Ishikawa (cell line): Measurements from ENCODE around the gene SH3BP2.

Source experiments
- FOXM1 ChIP-seq: IDR thresholded peaks from 2 replicates; pipeline ENCODE4 v1.6.1; 2012; ENCODE audit warnings: low read depth, borderline replicate concordance
- TCF12 ChIP-seq: IDR thresholded peaks from 2 replicates; pipeline ENCODE4 v1.6.1; 2012; ENCODE audit warnings: low read depth
- YY1 ChIP-seq: IDR thresholded peaks from 2 replicates; pipeline ENCODE4 v1.6.1; 2012; ENCODE audit warnings: low read depth

DNA sequence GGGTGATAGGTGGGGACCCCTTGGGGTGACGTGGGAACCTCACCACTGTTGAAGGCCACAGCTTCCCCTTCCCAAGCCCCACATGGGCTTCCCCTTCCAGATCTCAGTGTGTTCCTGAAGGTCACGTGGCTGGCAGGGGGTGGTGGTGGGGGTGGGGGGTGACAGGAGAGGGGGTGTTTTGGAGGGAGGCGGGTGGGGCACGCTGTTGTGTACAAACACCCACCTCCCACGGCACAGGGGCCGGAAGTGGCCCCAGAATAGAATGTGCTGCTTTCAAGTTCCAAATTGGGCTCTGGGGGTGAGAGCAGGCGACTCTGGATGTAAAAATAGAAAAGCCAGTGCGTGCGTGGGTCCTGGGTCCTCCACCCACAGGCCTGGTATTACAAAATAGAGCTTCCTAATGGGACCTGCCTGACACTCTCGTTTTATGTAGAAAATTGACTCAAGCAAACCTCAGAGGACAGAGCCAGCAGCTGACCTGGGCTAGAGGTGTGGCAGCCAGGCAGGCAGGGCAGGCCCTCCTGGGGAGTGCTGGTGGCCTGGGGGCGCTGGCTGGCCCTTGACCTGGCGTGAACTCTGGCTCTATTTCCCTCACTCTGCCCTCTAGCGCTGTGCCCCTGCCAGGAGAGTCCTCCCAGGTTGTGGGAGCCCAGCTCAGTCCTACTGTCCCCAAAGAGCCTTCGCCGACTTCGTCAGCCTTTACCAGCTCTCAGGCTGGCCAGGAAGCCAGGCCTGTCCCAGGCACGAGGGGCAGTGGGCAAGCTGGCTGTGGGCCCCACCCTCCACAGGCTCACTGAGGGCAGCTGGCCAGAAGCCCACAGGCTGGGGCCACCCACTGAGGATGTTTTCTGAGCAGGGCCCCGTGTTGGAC lies 5.4 kb upstream of the SH3BP2 start:
- TF ChIP-seq YY1 (no peak), FOXM1 (no peak), TCF12 (no peak)
